GM12801 (cell line): ENCODE results near the gene ETFA.

Experiments used
- TF ChIP-seq, protein P1 (sequence below): IDR thresholded peaks from one replicate; pipeline ENCODE4 v1.5.1; 2011; ENCODE audit warnings: control low read depth; ENCODE audit not compliant: insufficient read length; ENCODE audit errors: extremely low read depth

ETFA gene

DNA sequence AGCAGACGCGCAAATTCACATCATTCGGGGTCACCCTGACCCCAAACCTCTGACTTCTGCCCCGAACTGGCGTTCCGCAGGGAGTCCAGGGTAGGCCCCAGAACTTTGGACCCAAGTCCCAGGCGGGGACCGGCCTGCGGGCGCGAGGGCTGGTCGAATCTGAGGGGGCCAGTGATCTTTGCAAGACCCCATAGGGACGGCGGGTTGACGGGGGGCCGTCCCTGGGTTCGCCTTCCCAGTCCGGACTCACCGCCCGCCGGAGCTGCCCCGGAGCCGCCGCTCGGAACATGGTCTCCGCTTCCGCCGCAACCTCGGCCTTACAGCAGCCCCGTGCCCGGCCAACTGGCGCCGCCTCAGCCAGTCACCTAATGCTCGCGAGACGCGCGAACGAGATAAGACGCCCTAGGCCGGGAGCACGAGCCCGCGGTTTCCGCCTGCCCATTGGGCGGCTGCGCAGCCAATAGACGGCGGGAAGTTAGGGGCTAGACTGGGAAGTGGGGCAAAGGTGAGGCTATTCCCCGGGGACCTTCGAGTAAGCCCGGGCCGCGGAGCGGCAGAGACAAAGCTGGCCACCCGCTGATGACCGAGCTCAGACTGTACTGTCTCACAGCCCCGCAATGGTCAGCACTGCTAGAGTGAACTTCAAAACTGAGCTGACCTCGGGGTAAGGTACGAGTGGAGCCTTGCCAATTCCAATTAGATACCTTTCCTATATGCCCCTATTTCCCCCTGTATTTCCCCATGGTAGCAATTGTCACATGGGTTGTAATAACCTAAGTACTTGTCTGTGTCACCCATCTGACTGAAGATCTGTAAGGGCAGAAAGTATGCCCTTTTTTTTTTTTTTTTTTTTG, at the start of gene ETFA:
Gene ETFA (minus strand): TSS at position 370 of the 854 bp plus-strand sequence. CDS start 81 bp downstream, at position 289.
- TF ChIP-seq, protein P1, sequence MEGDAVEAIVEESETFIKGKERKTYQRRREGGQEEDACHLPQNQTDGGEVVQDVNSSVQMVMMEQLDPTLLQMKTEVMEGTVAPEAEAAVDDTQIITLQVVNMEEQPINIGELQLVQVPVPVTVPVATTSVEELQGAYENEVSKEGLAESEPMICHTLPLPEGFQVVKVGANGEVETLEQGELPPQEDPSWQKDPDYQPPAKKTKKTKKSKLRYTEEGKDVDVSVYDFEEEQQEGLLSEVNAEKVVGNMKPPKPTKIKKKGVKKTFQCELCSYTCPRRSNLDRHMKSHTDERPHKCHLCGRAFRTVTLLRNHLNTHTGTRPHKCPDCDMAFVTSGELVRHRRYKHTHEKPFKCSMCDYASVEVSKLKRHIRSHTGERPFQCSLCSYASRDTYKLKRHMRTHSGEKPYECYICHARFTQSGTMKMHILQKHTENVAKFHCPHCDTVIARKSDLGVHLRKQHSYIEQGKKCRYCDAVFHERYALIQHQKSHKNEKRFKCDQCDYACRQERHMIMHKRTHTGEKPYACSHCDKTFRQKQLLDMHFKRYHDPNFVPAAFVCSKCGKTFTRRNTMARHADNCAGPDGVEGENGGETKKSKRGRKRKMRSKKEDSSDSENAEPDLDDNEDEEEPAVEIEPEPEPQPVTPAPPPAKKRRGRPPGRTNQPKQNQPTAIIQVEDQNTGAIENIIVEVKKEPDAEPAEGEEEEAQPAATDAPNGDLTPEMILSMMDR = no peak

DNA sequence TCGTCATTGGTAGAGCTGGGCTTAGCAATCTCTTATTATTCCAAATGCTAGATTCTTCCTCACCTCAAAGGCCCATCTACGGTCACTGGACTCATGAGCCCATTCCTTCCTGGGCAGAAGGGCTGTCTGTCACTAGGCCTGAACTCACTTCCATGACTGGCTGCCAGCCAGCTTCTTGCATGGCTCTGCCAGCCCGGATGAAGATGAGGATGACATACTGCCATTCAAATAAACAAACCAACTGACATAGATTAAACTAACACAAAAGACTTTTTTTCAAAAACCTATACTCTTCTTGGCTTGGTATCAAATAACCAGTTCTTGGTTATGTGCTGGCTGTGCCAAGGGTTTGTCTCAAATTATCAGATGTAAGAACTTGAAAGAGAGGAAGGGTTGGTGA, 49.1 kb upstream of the ETFA start:
- TF ChIP-seq, protein P1 = no peak

DNA sequence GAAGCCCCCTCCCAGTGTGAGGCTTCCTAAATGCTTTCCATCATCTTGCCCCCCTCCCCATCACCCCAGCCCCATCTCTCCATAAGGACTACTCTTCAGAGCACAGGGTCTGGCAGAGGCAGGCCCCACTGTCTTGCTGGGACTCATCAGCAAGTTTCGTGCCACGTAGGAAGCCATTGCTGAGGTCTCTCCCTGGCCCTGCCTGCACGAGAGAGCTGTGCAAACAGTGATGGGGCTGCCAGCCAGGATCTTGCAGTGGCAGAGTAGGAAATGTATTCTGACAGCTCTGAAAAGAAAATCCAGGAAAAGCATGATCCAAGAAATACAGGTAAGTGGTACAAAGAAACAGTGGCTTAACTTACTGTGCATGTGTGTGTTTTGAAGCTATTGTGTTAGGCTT, 47.9 kb upstream of the ETFA start:
- TF ChIP-seq, protein P1 = no peak

DNA sequence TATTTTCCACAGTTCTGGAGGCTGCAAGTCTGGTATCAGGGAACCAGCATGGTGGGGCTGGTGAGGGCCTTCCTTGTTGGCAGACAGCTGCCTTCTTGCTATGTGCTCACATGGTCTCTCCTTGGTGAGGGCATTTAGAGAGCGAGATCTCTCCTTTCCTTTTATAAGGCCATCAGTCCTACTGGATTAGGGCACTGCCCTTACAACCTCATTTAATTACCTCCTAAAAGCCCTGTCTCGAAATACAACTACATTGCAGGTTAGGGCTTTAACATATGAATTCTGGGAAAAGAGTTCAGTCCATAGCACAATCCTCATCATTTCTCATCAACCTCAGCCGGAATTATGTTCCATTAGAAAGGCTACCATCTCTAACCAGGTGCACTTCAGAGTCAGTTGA, 47.2 kb upstream of the ETFA start:
- TF ChIP-seq, protein P1 = no peak

DNA sequence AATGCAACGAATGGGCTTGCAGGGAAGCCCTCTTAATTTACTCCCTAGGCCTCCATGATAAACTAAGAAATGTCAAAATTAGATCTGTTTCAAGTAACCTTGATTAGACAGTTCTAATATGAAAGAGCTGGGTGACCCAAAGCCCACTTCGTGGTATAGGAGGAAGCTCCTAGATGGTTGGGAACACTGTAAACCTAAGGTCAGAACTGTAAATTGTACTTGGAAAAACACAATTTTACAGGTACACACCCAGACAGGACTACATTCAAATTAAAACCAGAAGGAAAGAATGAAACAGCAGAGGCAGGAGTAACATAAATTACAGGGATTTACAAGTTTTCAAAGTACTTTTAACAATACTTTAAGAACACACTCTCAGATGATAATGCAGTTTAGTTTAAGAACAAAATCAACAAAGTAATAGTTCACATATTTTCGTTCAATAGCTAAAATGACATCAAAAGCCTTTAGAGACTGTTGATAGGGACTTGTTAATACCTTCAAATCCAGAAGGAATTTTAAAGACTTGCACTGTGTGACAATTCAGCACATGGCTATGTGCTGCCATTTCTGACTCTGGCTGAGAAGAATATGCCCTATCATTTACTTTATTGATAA, 43.7 kb upstream of the ETFA start:
- TF ChIP-seq, protein P1 = no peak

DNA sequence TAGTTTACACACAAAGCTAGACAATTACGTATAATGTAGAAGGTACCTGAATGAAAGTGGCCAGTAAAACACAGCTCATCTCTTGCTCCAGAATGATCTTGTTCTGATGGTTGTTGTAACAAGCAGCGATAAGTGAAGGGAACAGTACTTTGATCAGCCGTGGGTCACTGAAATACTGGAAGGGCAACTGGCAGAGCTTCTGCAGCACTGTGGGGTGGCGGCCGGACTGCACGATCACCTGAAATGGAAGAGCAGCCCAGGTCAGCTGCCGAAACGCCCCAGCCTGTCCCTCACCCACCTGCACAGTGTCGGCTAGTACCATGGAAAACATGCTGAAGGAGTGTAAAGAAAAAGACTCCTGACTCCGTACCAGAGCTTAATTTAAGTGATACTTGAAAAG, 42.6 kb upstream of the ETFA start:
- TF ChIP-seq, protein P1 = no peak

DNA sequence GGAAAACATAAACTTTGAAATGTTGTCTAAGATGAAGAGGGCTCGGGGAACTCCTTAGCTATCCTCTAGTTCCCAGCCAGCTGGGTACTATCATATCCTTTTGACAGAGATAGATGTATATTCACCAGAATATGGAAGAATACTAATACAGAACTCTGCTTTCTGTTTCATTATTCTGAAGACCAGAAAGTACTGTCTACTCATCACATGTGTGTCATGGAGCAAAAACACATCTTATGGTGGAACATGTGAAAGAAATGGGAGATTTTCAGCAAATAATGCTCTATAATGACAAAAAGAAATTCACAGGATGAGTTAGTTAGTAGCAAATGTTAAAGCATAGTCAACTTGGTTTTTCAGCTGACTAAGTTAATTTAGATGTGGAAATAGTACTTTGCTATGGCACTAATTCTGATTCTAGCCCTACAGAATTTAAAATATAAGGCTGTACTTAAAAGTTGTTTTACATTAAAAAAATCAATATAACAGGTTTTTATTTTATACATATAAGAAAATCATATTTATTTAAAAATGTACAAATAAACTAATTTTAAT, 41.8 kb upstream of the ETFA start:
- TF ChIP-seq, protein P1 = no peak
